HEK293 (cell line): Measurements from ENCODE around the gene DOCK1.

Source experiments
- HOXC10 ChIP-seq: sonication (generic); formaldehyde crosslinking; IDR thresholded peaks from 2 replicates; pipeline ENCODE4 v1.8.1; 2023; ENCODE audit warnings: mild to moderate bottlenecking, missing genetic modification reagents
- KLF9 ChIP-seq: fragments of 450-650 bp; formaldehyde crosslinking; IDR thresholded peaks from 2 replicates; pipeline ENCODE4 v1.5.1; 2016; ENCODE audit warnings: missing biosample characterization, missing genetic modification characterization, low read depth
- ZNF112 ChIP-seq: fragments of 450-650 bp; formaldehyde crosslinking; IDR thresholded peaks from 2 replicates; pipeline ENCODE4 v1.5.0; 2017; ENCODE audit warnings: missing biosample characterization, missing genetic modification characterization
- TF ChIP-seq, protein P1 (sequence below): fragments of 450-650 bp; formaldehyde crosslinking; IDR thresholded peaks from 2 replicates; pipeline ENCODE4 v1.5.1; 2016; ENCODE audit warnings: missing biosample characterization, missing genetic modification characterization
- TF ChIP-seq, protein P2 (sequence below): fragments of 450-650 bp; formaldehyde crosslinking; conservative IDR thresholded peaks from 2 replicates; pipeline ENCODE4 v1.5.1; 2016; ENCODE audit warnings: low read depth, missing biosample characterization, missing genetic modification characterization

DNA sequence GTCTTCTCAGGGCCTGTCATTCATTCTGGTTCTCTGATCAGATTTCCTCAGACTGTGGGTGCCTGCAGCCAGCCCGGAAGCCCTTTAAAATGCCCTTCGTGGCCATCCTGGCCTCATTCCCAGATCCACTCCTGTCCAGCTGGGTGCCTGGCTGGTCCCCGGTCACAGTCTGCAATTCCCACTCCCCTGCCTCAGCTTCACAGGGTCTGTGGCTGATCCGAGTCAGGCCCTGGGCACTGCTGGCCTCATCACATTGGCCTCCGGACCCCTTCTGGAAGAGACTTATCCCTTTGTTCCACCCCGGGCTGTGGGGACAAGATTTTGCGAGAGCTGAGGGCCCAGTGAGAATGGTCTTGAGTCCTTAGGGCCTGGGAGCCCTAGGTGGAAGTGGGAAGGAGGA lies 12.1 kb downstream of the DOCK1 start:
- TF ChIP-seq HOXC10 (CRISPR knock-in tag) (no peak), KLF9 (no peak), ZNF112 (tag by site-specific recombination) (no peak)
- TF ChIP-seq, protein P1, sequence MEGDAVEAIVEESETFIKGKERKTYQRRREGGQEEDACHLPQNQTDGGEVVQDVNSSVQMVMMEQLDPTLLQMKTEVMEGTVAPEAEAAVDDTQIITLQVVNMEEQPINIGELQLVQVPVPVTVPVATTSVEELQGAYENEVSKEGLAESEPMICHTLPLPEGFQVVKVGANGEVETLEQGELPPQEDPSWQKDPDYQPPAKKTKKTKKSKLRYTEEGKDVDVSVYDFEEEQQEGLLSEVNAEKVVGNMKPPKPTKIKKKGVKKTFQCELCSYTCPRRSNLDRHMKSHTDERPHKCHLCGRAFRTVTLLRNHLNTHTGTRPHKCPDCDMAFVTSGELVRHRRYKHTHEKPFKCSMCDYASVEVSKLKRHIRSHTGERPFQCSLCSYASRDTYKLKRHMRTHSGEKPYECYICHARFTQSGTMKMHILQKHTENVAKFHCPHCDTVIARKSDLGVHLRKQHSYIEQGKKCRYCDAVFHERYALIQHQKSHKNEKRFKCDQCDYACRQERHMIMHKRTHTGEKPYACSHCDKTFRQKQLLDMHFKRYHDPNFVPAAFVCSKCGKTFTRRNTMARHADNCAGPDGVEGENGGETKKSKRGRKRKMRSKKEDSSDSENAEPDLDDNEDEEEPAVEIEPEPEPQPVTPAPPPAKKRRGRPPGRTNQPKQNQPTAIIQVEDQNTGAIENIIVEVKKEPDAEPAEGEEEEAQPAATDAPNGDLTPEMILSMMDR (tag by site-specific recombination): no peak
- TF ChIP-seq, protein P2, sequence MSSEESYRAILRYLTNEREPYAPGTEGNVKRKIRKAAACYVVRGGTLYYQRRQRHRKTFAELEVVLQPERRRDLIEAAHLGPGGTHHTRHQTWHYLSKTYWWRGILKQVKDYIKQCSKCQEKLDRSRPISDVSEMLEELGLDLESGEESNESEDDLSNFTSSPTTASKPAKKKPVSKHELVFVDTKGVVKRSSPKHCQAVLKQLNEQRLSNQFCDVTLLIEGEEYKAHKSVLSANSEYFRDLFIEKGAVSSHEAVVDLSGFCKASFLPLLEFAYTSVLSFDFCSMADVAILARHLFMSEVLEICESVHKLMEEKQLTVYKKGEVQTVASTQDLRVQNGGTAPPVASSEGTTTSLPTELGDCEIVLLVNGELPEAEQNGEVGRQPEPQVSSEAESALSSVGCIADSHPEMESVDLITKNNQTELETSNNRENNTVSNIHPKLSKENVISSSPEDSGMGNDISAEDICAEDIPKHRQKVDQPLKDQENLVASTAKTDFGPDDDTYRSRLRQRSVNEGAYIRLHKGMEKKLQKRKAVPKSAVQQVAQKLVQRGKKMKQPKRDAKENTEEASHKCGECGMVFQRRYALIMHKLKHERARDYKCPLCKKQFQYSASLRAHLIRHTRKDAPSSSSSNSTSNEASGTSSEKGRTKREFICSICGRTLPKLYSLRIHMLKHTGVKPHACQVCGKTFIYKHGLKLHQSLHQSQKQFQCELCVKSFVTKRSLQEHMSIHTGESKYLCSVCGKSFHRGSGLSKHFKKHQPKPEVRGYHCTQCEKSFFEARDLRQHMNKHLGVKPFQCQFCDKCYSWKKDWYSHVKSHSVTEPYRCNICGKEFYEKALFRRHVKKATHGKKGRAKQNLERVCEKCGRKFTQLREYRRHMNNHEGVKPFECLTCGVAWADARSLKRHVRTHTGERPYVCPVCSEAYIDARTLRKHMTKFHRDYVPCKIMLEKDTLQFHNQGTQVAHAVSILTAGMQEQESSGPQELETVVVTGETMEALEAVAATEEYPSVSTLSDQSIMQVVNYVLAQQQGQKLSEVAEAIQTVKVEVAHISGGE: no peak
